SJCRH30 (cell line): ENCODE data around the gene P2RX7. TPM values are rescaled to one million over a fixed set of nuclear protein-coding genes. Genes with fewer than 3 reads are reported as not detected.

Experiments
- DNase-seq, 2 experiments: peaks; one replicate each; pipeline ENCODE4 v3.0.0-alpha.2; 2015 to 2020
- H3K27ac ChIP-seq: fragments of 250-450 bp; sonication (Bioruptor Pico); 2 replicates; pipeline ENCODE4 v1.5.1; 2020; ENCODE audit warnings: mild to moderate bottlenecking, moderate library complexity
- H3K27me3 ChIP-seq: fragments of 250-450 bp; sonication (Bioruptor Pico); 2 replicates; pipeline ENCODE4 v1.5.1; 2020; ENCODE audit warnings: mild to moderate bottlenecking, moderate library complexity
- H3K36me3 ChIP-seq: fragments of 250-450 bp; sonication (Bioruptor Pico); 2 replicates; pipeline ENCODE4 v1.5.1; 2020; ENCODE audit warnings: mild to moderate bottlenecking, moderate library complexity
- H3K4me1 ChIP-seq: fragments of 250-450 bp; sonication (Bioruptor Pico); 2 replicates; pipeline ENCODE4 v1.5.1; 2020; ENCODE audit warnings: mild to moderate bottlenecking, moderate library complexity
- H3K4me3 ChIP-seq: fragments of 250-450 bp; sonication (Bioruptor Pico); 2 replicates; pipeline ENCODE4 v1.5.1; 2020; ENCODE audit warnings: mild to moderate bottlenecking, moderate library complexity
- H3K9me3 ChIP-seq: fragments of 250-450 bp; sonication (Bioruptor Pico); replicated peaks from 2 replicates; pipeline ENCODE4 v1.5.1; 2020; ENCODE audit warnings: mild to moderate bottlenecking, moderate library complexity
- total RNA-seq: library from RNA; depleted of rRNA; stranded (reverse); fragments of >200 nt; shearing (Covaris generic); gene quantifications from 2 replicates; pipeline ENCODE4 v1.2.3, GENCODE V29; 2014

Gene P2RX7
- total RNA-seq, 1 experiment from 2014 or later = 2.5 TPM

DNA sequence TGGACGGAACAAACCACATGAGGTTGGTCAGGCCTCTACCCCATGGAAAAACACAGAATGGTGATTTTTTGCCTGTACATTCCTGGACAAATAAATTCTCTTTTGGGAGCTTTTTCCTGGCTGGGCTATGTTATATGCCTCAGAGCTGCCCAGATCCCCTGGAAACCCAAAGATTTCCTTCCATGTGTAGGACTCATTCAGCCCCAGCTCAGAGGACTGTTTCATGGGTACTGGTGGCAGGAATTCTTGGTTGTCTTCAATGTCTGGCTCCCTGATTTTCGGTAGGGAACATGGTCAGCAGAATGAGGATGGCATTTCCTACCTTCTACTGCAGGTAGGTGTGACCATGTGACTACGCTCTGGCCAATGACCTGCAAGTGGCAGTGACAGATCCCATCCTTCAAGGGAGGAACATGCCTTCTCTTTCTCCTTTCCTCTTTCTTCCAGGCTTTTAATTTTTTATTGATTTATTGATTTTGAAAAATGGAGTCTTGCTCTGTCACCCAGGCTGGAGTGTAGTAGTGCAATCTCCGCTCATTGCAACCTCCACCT, 15.4 kb upstream of the P2RX7 start:
- Histone ChIP-seq H3K4me1 (peaks cover 17% of the 10 kb centered on the region), H3K36me3 (no peaks in the 10 kb centered on the region), H3K4me3 (no peak overlapping the region), H3K9me3 (no peaks in the 10 kb centered on the region), H3K27ac (no peak overlapping the region), H3K27me3 (no peaks in the 10 kb centered on the region)
- no peak for DNase-seq

DNA sequence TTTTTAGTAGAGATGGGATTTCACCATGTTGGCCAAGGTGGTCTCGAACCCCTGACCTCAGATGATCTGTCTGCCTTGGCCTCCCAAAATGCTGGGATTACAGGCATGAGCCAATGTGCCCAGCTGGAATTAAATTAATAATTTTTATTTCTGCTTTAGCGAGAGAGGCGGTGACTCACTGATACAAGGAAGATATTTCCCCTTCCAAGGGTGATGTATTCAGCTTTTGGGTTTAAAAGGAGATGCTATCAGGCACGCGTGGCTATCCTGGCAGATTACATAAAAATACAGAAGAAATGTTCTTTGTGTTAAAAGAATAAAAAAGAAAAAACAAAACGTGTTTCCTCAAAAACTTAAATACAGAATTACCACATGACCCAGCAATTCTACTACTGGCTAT, 12.4 kb upstream of the P2RX7 start:
- no peaks in the 10 kb centered on the region for H3K9me3 ChIP-seq
- no peaks in the 10 kb centered on the region for H3K36me3 ChIP-seq
- no peak for DNase-seq
- no peaks in the 10 kb centered on the region for H3K27me3 ChIP-seq
- no peak overlapping the region for H3K4me3 ChIP-seq
- H3K4me1 ChIP-seq = peaks cover 8% of the 10 kb centered on the region
- no peak overlapping the region for H3K27ac ChIP-seq

DNA sequence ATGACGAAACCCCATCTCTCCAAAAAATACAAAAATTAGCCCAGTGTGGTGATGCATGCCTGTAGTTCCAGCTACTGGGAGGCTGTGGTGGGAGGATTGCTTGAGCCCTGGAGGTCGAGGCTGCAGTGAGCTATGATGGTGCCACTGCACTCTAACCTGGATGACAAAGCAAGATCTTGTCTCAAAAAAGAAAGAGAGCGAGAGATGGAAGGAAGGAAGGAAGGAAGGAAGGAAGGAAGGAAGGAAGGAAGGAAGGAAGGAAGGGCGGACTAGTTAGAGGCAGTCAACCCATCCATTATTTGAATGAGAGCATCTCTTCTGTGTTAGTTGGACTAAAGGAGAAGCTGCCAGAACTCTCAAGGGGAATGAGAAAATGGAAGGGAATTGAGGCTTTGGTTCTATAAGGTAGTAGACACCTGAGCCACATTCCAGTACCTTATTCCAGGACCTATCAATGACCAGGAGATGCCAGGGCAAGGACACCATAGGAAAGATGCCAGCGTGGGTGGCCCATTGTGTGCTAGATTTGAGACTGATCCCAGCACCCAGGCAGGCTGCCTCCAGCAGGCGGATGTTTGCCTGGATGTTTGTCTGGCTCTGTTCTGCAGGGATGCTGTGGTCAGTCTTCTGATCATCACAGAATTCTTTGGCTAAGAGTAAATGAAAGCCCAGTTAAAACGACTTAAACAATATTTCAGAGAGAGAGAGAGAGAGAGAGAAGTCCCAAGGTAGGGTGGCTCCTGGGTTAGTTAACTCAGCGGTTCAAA, 11.5 kb upstream of the P2RX7 start:
- Histone ChIP-seq H3K9me3 (no peaks in the 10 kb centered on the region), H3K4me1 (peaks cover 8% of the 10 kb centered on the region), H3K27ac (no peak overlapping the region), H3K4me3 (no peak overlapping the region), H3K36me3 (no peaks in the 10 kb centered on the region), H3K27me3 (no peaks in the 10 kb centered on the region)
- DNase-seq = no peak

DNA sequence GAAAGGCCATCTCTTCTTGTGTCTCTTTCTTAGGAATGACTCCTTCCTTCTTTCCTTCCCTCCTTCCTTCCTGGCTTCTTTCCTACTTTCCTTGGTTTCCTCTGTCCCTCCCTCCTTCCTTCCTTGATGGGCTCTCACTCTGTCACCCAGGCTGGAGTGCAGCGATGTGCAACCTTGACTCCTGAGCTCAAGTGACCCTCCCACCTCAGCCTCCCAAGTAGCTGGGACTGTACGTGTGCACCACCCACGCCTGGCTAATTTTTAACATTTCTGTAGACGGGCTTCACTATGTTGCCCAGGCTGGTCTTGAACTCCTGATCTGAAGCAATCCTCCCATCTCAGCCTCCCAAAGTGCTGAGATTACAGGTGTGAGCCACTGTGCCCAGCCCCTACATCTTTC, 10.9 kb upstream of the P2RX7 start:
- no peak for DNase-seq

DNA sequence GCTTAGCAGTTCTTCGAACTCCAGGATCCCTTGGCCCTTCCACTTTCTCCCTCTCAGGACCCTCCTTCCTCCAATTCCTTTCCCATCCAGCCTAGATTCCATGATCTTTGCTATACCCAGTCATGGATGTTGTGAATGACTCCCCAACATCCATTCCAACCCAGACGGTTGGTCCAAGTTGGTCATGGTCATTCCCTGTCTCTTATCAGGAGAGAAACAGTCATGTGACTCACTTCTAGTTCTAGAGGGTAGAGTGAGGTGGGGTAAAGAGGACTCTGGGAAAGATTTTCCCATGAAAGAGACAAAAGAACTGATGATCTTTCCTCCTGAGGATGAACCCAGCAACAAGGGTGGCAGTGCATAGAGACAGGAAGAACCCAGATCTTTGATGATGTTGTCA, 9.2 kb upstream of the P2RX7 start:
- peaks cover 8% of the 10 kb centered on the region for H3K4me1 ChIP-seq
- no peaks in the 10 kb centered on the region for H3K27me3 ChIP-seq
- H3K9me3 ChIP-seq = no peaks in the 10 kb centered on the region
- H3K27ac ChIP-seq = no peak overlapping the region
- no peak overlapping the region for H3K4me3 ChIP-seq
- no peak for DNase-seq
- H3K36me3 ChIP-seq = no peaks in the 10 kb centered on the region

More for the DNA sequence above, 10.9 kb upstream of the P2RX7 start:
- H3K9me3 ChIP-seq = no peaks in the 10 kb centered on the region
- no peaks in the 10 kb centered on the region for H3K27me3 ChIP-seq
- no peaks in the 10 kb centered on the region for H3K36me3 ChIP-seq
- no peak overlapping the region for H3K4me3 ChIP-seq
- H3K27ac ChIP-seq = no peak overlapping the region
- peaks cover 8% of the 10 kb centered on the region for H3K4me1 ChIP-seq

DNA sequence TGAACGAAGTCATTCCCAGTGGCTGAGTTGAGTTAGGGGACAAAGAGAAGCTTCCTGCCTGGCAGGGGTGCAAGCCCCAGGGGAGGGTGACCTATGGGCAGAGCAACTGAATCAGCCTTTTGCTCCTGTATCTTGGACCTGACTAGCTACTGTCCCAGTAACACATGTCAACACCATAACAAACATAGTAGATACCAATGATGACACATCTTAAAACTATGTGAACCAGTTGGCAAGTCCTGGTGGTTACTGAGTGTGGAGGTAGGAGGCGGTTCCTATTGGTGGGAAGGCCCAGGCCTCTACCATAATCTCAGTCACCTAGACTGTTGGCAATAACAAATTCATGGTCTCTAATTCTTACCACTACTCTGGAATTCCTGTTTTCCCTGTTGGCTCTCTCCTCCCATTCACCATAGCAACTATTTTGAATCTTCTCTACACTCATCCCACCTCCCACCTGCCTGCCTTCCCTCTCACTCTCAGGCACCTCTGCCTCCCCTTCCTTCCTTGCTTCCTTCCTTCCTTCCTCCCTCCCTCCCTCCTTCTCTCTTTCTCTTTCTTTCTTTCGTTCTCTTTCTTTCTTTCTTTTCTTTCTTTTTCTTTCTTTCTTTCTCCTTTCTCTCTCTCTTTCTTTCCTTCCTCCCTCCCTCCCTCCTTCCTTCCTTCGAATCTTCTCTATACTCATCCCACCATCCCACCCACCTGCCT, 8.1 kb upstream of the P2RX7 start:
- H3K36me3 ChIP-seq = no peaks in the 10 kb centered on the region
- H3K27ac ChIP-seq = peak overlapping the region; percentile 41
- H3K4me1 ChIP-seq = peaks cover 8% of the 10 kb centered on the region
- peak; percentile 42 to 52 for DNase-seq
- H3K4me3 ChIP-seq = no peak overlapping the region
- no peaks in the 10 kb centered on the region for H3K27me3 ChIP-seq
- no peaks in the 10 kb centered on the region for H3K9me3 ChIP-seq

DNA sequence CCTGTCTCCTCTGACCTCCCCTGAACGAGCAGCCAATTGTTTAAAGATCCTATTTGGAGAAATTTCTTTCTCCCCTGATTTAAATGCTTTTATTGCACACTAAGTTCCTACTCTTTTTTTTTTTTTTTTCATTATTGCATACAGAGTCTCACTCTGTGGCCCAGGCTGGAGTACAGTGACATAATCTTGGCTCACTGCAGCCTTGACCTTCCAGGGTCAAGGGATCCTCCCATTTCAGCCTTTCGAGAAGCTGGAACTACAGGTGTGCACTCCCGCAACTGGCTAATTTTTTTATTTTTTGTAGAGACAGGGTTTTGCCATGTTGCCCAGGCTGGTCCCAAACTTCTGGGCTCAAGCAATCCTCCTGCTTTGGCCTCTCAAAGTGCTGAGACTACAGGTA, 5.2 kb upstream of the P2RX7 start:
- H3K36me3 ChIP-seq = no peaks in the 10 kb centered on the region
- peaks cover 8% of the 10 kb centered on the region for H3K4me1 ChIP-seq
- DNase-seq = no peak
- H3K27ac ChIP-seq = no peak overlapping the region
- H3K9me3 ChIP-seq = no peaks in the 10 kb centered on the region
- no peaks in the 10 kb centered on the region for H3K27me3 ChIP-seq
- no peak overlapping the region for H3K4me3 ChIP-seq

DNA sequence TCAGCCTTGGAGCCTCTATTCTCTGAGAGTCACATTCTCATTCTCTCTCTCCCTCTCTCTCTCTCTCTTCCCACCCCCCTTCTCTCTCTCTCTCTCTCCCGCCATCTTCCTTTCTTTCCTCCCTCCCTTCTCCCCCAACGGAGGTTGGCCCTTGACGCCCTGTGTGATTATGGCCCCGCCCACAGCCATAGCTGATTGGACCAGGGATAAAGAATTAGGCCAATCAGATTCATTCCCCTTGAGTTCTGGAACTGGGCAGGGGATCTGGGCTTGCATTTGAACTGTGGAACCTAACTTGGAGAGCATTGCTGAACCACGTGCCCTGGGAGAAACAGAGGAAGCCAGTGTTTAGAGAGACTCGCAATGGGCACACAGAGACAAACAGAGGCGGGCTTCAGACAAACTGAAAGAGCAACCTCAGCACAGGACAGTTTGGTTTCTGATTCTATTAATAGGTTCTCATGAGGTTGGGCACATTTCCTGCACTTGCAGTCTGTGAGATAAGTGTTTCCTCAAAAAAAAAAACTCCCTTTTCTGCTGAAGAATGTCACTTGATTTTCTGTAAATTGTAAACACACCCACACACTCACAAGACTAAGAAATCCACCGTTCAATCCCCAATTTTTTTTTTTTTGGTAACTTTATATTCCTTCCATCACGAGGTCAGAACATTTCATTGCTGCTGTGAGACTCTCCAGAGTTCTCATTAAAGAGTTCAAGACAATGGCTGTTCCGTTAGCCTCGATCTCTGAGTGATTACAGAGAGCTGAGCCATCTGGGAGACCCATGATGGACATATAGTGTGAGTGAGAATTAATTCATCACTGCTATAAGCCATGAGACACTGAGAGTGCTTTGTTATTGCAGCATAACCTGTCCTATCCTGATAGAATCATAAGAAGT, 3.5 kb upstream of the P2RX7 start:
- Histone ChIP-seq H3K4me1 (peaks cover 11% of the 10 kb centered on the region), H3K9me3 (no peaks in the 10 kb centered on the region), H3K27ac (no peak overlapping the region), H3K27me3 (no peaks in the 10 kb centered on the region), H3K4me3 (no peak overlapping the region), H3K36me3 (no peaks in the 10 kb centered on the region)
- peak; percentile 36 to 61 for DNase-seq

DNA sequence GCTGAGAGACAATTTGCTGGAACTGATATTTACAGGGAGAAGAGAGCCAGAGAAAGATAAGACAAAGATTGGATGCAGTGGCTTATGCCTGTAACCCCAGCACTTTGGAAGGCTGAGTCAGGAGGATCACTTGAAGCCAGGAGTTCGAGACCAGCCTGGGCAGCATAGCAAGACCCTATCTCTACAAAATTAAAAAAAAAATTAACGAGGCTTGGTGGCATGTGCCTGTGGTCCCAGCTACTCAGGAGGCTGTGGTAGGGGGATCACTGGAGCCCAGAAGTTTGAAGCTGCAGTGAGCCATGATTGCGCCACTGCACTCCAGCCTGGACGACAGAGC, 2.9 kb upstream of the P2RX7 start:
- Histone ChIP-seq H3K4me3 (no peak overlapping the region), H3K9me3 (no peaks in the 10 kb centered on the region), H3K27ac (no peak overlapping the region), H3K27me3 (no peaks in the 10 kb centered on the region), H3K4me1 (peaks cover 7% of the 10 kb centered on the region), H3K36me3 (no peaks in the 10 kb centered on the region)
- no peak for DNase-seq

DNA sequence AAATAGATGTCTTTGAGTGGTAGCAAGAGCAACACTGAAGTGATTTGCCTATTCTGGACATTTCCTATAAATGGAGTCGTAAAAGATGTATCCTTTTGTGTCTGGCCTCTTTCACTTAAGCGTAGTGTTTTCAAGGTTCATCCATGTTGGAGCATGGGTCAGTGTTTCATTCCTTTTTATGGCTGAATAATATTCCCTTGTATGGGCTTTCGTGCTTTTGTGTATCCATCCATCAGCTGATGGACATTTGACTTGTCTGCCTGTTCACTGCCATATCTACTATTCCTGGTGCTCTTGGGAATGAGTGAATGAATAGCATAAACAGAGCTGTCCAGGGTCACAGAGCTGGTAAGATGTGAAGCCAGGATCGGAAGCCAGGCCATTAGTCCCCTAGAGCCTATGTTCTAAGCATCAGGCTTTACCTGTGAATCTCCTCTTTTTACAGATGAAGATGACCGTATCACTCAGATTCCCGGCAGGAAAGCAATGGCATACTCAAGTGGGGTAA, 1.8 kb upstream of the P2RX7 start:
- Histone ChIP-seq H3K4me1 (peaks cover 6% of the 10 kb centered on the region; the same call in 1 of the 2 replicates), H3K27me3 (no peaks in the 10 kb centered on the region), H3K4me3 (no peak overlapping the region), H3K36me3 (no peaks in the 10 kb centered on the region), H3K27ac (no peak overlapping the region), H3K9me3 (no peaks in the 10 kb centered on the region)
- DNase-seq = no peak

DNA sequence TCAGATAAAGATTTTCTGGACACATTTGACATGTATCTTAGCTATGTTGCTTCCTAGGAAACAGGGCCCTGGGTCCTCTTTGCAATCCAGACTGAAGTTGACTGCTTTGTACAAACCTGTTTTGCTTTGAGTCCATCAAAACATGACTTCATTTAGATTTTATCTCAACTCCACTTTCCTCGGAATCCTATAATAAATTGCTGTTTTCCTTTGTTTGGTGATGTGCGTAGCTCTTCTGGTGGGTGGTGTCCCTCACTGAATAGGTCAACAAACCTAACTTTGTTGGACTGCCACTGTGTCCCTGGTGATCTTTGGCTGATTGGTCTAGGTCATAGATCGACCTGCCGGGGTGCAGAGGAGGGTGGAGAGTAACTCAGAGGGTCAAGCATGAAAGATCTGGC, 735 bp upstream of the P2RX7 start:
- Histone ChIP-seq H3K27me3 (no peaks in the 10 kb centered on the region), H3K36me3 (no peaks in the 10 kb centered on the region), H3K9me3 (no peaks in the 10 kb centered on the region), H3K4me1 (peaks cover 6% of the 10 kb centered on the region; the same call in 1 of the 2 replicates), H3K4me3 (no peak overlapping the region), H3K27ac (no peak overlapping the region)
- DNase-seq = no peak

DNA sequence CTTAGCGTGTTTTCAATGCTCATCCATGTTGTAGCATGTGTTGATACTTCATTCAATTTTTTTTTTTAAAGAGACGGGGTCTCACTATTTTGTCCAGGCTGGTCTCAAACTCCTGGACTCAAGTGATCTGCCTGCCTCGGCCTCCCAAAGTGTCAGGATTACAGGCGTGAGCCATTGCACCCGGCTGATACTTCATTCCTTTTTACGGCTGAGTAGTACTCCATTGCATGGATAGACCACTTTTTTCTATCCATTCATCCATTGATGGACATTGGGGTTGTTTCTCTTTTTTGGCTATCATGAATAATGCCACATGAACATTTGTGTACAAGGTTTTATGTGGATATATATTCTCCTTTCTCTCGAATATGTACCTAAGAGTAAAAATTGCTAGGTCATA, 1.2 kb downstream of the P2RX7 start:
- H3K9me3 ChIP-seq = no peaks in the 10 kb centered on the region

DNA sequence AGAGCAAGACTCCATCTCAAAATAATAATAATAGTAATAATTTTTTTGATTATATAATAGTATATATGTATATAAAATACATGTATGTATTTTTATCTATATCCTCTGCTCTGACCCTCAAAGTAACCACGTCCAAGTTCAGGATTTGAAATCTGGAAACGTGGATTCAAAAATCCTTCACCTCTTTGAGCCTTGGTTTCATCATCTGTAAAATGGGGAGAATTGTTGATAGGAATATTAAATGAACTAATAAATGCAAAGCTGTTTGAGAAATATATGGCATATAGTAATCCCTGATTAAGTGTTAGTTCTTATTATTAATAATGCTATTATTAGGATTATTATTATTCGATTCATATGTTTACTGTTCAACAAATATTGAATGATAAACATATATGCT, 2.6 kb downstream of the P2RX7 start:
- no peaks in the 10 kb centered on the region for H3K27me3 ChIP-seq
- peaks cover 6% of the 10 kb centered on the region; the same call in 1 of the 2 replicates for H3K4me1 ChIP-seq
- H3K4me3 ChIP-seq = no peak overlapping the region
- H3K36me3 ChIP-seq = no peaks in the 10 kb centered on the region; the same call in 1 of the 2 replicates
- no peaks in the 10 kb centered on the region for H3K9me3 ChIP-seq
- H3K27ac ChIP-seq = no peak overlapping the region
- no peak for DNase-seq

More for the DNA sequence above, 1.2 kb downstream of the P2RX7 start:
- H3K4me3 ChIP-seq = peak overlapping the region; percentile 44
- peaks cover 6% of the 10 kb centered on the region; the same call in 1 of the 2 replicates for H3K4me1 ChIP-seq
- no peak for DNase-seq
- no peak overlapping the region for H3K27ac ChIP-seq
- H3K27me3 ChIP-seq = no peaks in the 10 kb centered on the region
- H3K36me3 ChIP-seq = no peaks in the 10 kb centered on the region; the same call in 1 of the 2 replicates

DNA sequence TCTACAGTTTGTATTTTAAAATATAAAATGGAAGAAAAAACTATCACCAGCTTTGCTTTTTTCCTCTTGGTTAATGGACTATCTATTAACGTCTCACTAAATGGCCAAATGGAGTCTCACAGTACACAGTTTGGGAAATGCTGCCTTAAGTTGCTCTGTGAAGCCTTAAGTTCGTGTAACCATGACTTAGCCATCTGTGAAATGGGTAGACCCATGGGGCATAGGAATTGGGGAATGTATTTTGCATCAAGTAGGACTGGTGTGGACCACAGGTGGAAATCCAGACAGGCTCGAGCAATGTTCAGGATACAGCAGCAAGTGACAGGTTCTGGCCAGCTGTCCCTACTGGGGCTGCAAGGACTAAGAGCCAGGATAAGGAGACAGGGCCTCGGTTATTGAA, 4.8 kb downstream of the P2RX7 start:
- no peaks in the 10 kb centered on the region for H3K27me3 ChIP-seq
- H3K27ac ChIP-seq = no peak overlapping the region
- no peaks in the 10 kb centered on the region; the same call in 1 of the 2 replicates for H3K36me3 ChIP-seq
- no peak overlapping the region for H3K4me3 ChIP-seq
- no peaks in the 10 kb centered on the region for H3K9me3 ChIP-seq
- H3K4me1 ChIP-seq = peaks cover 6% of the 10 kb centered on the region; the same call in 1 of the 2 replicates
- DNase-seq = no peak
